NCI-H2081 treated with DMSO at 0.1 percent for 48 hours (cell line): ENCODE data around the gene DACH1.
"Not testable (repeated sequence)": the region's sequence is repeated elsewhere in the genome, so short reads cannot be mapped to it uniquely, and the experiment has no call there.

Experiments used
- DNase-seq: peaks from one replicate; lab custom pipeline; 2025; lab: John Stamatoyannopoulos, UW

DACH1 gene

GRCh38 chr13:71867131-71867814 is at the start of gene DACH1:
Gene DACH1 (minus strand): TSS chr13:71867204.
- no peak for DNase-seq

GRCh38 chr13:71913717-71914116 is 46.7 kb upstream of the DACH1 start:
- DNase-seq = no peak

GRCh38 chr13:71912524-71912923 is 45.5 kb upstream of the DACH1 start:
- no peak for DNase-seq

GRCh38 chr13:71906448-71906847 is 39.4 kb upstream of the DACH1 start:
- no peak for DNase-seq

- no peak for DNase-seq
These were observed 35.7 kb upstream of the DACH1 start for GRCh38 chr13:71902676-71903075.

- DNase-seq = not testable (repeated sequence)
These were observed 26.5 kb upstream of the DACH1 start for GRCh38 chr13:71893506-71893905.

- no peak for DNase-seq
These were observed 19.9 kb upstream of the DACH1 start for GRCh38 chr13:71886880-71887279.

- DNase-seq = no peak
These were observed 15.1 kb upstream of the DACH1 start for GRCh38 chr13:71882120-71882519.

- no peak for DNase-seq
These were observed 13.9 kb upstream of the DACH1 start for GRCh38 chr13:71880753-71881541.

- no peak for DNase-seq
These were observed 12.9 kb upstream of the DACH1 start for GRCh38 chr13:71879808-71880344.

GRCh38 chr13:71879129-71879535 is 12.1 kb upstream of the DACH1 start:
- peak; percentile 26 for DNase-seq

- no peak for DNase-seq
These were observed 10.3 kb upstream of the DACH1 start for GRCh38 chr13:71877256-71877653.

GRCh38 chr13:71876648-71877255 is 9.7 kb upstream of the DACH1 start:
- DNase-seq = no peak

- no peak for DNase-seq
These were observed 8.8 kb upstream of the DACH1 start for GRCh38 chr13:71875823-71876222.

GRCh38 chr13:71874458-71874857 is 7.5 kb upstream of the DACH1 start:
- DNase-seq = no peak

GRCh38 chr13:71873418-71874247 is 6.6 kb upstream of the DACH1 start:
- no peak for DNase-seq

GRCh38 chr13:71871844-71872243 is 4.8 kb upstream of the DACH1 start:
- no peak for DNase-seq

GRCh38 chr13:71871176-71871754 is 4.3 kb upstream of the DACH1 start:
- no peak for DNase-seq

GRCh38 chr13:71870100-71870499 is 3.1 kb upstream of the DACH1 start:
- DNase-seq = no peak

GRCh38 chr13:71869274-71869673 is 2.3 kb upstream of the DACH1 start:
- no peak for DNase-seq

GRCh38 chr13:71866335-71867130 is 471 bp downstream of the DACH1 start:
- DNase-seq = no peak
